ENCODE measurements around the gene ATRN. TPM values are rescaled to one million over a fixed set of nuclear protein-coding genes. Genes with fewer than 3 reads are reported as not detected.

Gene ATRN
- total RNA-seq, 1 experiment from 2014 or later: 19.9 TPM

DNA sequence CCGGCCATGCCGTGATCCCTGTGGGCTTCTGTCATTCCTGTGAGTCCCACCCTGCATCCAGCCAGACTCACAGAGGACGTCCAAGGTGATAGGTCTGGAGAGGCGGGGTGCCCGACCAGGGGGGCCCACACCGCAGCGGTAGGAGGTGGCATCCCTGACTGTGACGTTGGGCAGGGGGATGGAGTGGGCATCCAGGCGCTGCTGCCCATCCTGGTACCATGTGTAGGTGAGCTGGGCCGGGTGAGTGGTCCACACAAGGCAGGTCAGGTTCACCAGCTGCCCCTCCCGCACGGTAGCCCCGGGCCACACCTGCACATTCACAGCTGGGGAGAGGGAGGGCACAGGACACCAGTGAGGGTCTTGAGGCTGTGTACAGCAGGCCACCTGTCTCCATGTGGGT, 222.6 kb downstream of the ATRN start:
- Mint-ChIP-seq H3K9me3 (no peaks in the 10 kb centered on the region), H3K4me3 (no peak overlapping the region), H3K4me1 (no peaks in the 10 kb centered on the region), H3K36me3 (no peaks in the 10 kb centered on the region), H3K27me3 (ENCODE audit: low read depth) (no peaks in the 10 kb centered on the region), H3K27ac (no peak overlapping the region)
- ATAC-seq: no peak
- TF ChIP-seq ATF1 (CRISPR knock-in tag; IDR thresholded peaks at IDR 0.05): no peak
- no peak for TF ChIP-seq ZNF263 (CRISPR knock-in tag; IDR thresholded peaks at IDR 0.05; ENCODE audit: low read depth)
- no peak for TF ChIP-seq ELF4 (CRISPR knock-in tag; IDR thresholded peaks at IDR 0.05; ENCODE audit: low read depth)
- no peak for TF ChIP-seq TEAD1 (CRISPR knock-in tag; IDR thresholded peaks at IDR 0.05)
- no peak for TF ChIP-seq GABPB1 (CRISPR knock-in tag; IDR thresholded peaks at IDR 0.05)
- TF ChIP-seq, protein P1, sequence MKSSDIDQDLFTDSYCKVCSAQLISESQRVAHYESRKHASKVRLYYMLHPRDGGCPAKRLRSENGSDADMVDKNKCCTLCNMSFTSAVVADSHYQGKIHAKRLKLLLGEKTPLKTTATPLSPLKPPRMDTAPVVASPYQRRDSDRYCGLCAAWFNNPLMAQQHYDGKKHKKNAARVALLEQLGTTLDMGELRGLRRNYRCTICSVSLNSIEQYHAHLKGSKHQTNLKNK (CRISPR knock-in tag; IDR thresholded peaks at IDR 0.05): no peak
- TF ChIP-seq TP53 (CRISPR knock-in tag; IDR thresholded peaks at IDR 0.05): no peak
- TF ChIP-seq SMAD3 (CRISPR knock-in tag; IDR thresholded peaks at IDR 0.05; ENCODE audit: borderline replicate concordance): no peak
- TF ChIP-seq GTF2I (CRISPR knock-in tag; conservative IDR thresholded peaks at IDR 0.05): no peak
- TF ChIP-seq ZNF138 (CRISPR knock-in tag; conservative IDR thresholded peaks at IDR 0.05): no peak
- no peak for TF ChIP-seq SP1 (CRISPR knock-in tag; conservative IDR thresholded peaks at IDR 0.05)
- TF ChIP-seq, protein P2, sequence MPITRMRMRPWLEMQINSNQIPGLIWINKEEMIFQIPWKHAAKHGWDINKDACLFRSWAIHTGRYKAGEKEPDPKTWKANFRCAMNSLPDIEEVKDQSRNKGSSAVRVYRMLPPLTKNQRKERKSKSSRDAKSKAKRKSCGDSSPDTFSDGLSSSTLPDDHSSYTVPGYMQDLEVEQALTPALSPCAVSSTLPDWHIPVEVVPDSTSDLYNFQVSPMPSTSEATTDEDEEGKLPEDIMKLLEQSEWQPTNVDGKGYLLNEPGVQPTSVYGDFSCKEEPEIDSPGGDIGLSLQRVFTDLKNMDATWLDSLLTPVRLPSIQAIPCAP (CRISPR knock-in tag; IDR thresholded peaks at IDR 0.05): no peak
- no peak for TF ChIP-seq CREB1 (CRISPR knock-in tag; IDR thresholded peaks at IDR 0.05)
- TF ChIP-seq, protein P3, sequence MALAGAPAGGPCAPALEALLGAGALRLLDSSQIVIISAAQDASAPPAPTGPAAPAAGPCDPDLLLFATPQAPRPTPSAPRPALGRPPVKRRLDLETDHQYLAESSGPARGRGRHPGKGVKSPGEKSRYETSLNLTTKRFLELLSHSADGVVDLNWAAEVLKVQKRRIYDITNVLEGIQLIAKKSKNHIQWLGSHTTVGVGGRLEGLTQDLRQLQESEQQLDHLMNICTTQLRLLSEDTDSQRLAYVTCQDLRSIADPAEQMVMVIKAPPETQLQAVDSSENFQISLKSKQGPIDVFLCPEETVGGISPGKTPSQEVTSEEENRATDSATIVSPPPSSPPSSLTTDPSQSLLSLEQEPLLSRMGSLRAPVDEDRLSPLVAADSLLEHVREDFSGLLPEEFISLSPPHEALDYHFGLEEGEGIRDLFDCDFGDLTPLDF (CRISPR knock-in tag; IDR thresholded peaks at IDR 0.05): no peak
- TF ChIP-seq ARID4B (CRISPR knock-in tag; IDR thresholded peaks at IDR 0.05; ENCODE audit: borderline replicate concordance): no peak
- no peak for TF ChIP-seq ZNF671 (CRISPR knock-in tag; IDR thresholded peaks at IDR 0.05)
- TF ChIP-seq, protein P4, sequence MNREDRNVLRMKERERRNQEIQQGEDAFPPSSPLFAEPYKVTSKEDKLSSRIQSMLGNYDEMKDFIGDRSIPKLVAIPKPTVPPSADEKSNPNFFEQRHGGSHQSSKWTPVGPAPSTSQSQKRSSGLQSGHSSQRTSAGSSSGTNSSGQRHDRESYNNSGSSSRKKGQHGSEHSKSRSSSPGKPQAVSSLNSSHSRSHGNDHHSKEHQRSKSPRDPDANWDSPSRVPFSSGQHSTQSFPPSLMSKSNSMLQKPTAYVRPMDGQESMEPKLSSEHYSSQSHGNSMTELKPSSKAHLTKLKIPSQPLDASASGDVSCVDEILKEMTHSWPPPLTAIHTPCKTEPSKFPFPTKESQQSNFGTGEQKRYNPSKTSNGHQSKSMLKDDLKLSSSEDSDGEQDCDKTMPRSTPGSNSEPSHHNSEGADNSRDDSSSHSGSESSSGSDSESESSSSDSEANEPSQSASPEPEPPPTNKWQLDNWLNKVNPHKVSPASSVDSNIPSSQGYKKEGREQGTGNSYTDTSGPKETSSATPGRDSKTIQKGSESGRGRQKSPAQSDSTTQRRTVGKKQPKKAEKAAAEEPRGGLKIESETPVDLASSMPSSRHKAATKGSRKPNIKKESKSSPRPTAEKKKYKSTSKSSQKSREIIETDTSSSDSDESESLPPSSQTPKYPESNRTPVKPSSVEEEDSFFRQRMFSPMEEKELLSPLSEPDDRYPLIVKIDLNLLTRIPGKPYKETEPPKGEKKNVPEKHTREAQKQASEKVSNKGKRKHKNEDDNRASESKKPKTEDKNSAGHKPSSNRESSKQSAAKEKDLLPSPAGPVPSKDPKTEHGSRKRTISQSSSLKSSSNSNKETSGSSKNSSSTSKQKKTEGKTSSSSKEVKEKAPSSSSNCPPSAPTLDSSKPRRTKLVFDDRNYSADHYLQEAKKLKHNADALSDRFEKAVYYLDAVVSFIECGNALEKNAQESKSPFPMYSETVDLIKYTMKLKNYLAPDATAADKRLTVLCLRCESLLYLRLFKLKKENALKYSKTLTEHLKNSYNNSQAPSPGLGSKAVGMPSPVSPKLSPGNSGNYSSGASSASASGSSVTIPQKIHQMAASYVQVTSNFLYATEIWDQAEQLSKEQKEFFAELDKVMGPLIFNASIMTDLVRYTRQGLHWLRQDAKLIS (CRISPR knock-in tag; IDR thresholded peaks at IDR 0.05; ENCODE audit: borderline replicate concordance): no peak
- TF ChIP-seq CTCF (IDR thresholded peaks at IDR 0.05): no peak
- TF ChIP-seq TEAD4 (CRISPR knock-in tag; IDR thresholded peaks at IDR 0.05): no peak
- TF ChIP-seq, protein P5, sequence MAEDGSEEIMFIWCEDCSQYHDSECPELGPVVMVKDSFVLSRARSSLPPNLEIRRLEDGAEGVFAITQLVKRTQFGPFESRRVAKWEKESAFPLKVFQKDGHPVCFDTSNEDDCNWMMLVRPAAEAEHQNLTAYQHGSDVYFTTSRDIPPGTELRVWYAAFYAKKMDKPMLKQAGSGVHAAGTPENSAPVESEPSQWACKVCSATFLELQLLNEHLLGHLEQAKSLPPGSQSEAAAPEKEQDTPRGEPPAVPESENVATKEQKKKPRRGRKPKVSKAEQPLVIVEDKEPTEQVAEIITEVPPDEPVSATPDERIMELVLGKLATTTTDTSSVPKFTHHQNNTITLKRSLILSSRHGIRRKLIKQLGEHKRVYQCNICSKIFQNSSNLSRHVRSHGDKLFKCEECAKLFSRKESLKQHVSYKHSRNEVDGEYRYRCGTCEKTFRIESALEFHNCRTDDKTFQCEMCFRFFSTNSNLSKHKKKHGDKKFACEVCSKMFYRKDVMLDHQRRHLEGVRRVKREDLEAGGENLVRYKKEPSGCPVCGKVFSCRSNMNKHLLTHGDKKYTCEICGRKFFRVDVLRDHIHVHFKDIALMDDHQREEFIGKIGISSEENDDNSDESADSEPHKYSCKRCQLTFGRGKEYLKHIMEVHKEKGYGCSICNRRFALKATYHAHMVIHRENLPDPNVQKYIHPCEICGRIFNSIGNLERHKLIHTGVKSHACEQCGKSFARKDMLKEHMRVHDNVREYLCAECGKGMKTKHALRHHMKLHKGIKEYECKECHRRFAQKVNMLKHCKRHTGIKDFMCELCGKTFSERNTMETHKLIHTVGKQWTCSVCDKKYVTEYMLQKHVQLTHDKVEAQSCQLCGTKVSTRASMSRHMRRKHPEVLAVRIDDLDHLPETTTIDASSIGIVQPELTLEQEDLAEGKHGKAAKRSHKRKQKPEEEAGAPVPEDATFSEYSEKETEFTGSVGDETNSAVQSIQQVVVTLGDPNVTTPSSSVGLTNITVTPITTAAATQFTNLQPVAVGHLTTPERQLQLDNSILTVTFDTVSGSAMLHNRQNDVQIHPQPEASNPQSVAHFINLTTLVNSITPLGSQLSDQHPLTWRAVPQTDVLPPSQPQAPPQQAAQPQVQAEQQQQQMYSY (CRISPR knock-in tag; IDR thresholded peaks at IDR 0.05): no peak
- ChIA-PET POLR2A (no interaction called here), CTCF (interaction anchor here (0.6 to 8.0 kb wide), 6 partner anchors 13 to 161 kb away, joined by 3 to 70 read pairs (median 5); partner anchors contain the start of gene ADAM33)
- no peak for DNase-seq (ENCODE audit: low spot score)
